ENCODE results near the gene ZBTB26.

DNA sequence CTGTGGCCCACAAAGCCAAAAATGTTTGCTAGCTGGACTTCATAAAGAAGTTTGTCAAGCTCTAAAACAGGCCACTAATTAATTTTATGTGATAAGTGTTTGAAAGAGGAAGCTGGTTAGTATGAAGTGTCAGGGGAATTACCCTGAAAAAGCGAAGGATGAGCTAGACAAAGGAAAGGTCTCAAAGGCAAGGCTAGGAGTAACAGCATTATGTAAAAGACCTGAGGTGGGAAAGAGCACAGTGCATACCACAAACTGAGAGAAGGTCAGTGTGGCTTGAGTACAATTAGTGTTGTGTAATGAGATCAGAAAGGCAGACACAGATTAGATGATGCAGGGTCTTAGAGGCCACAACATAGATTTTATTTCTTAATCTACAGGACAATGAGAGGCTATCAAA, 55.8 kb downstream of the ZBTB26 start:
- TF ChIP-seq RAD21 (conservative IDR thresholded peaks at IDR 0.05) (no peak), POLR2AphosphoS5 (IDR thresholded peaks at IDR 0.05) (no peak), TAF1 (IDR thresholded peaks at IDR 0.05; ENCODE audit: low read depth) (no peak), EZH2 (IDR thresholded peaks at IDR 0.05; ENCODE audit: borderline replicate concordance, insufficient read depth, low read length, poor library complexity, severe bottlenecking) (no peak), EP300 (conservative IDR thresholded peaks at IDR 0.05; ENCODE audit: poor library complexity, severe bottlenecking) (no peak), REST (IDR thresholded peaks at IDR 0.05; ENCODE audit: borderline replicate concordance) (no peak)
- TF ChIP-seq, protein P1, sequence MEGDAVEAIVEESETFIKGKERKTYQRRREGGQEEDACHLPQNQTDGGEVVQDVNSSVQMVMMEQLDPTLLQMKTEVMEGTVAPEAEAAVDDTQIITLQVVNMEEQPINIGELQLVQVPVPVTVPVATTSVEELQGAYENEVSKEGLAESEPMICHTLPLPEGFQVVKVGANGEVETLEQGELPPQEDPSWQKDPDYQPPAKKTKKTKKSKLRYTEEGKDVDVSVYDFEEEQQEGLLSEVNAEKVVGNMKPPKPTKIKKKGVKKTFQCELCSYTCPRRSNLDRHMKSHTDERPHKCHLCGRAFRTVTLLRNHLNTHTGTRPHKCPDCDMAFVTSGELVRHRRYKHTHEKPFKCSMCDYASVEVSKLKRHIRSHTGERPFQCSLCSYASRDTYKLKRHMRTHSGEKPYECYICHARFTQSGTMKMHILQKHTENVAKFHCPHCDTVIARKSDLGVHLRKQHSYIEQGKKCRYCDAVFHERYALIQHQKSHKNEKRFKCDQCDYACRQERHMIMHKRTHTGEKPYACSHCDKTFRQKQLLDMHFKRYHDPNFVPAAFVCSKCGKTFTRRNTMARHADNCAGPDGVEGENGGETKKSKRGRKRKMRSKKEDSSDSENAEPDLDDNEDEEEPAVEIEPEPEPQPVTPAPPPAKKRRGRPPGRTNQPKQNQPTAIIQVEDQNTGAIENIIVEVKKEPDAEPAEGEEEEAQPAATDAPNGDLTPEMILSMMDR (IDR thresholded peaks at IDR 0.05; ENCODE audit: poor library complexity, severe bottlenecking): no peak

All from neural cell (in vitro differentiated cells).